ENCODE measurements around the gene AFF2. TPM values are rescaled to one million over a fixed set of nuclear protein-coding genes. Genes with fewer than 3 reads are reported as not detected.

Gene AFF2
- total RNA-seq, 1 donor from 2014 or later, result 0.06 TPM

GRCh38 chrX:148872881-148873280 lies 372.5 kb downstream of the AFF2 start:
- DNase-seq (ENCODE audit: low read depth), result no peak
- no peak overlapping the region for H3K4me3 ChIP-seq (ENCODE audit: low read depth, low read length)
- TF ChIP-seq CTCF (conservative IDR thresholded peaks at IDR 0.05; ENCODE audit: low read depth, low read length), result no peak

- H3K4me3 ChIP-seq (ENCODE audit: low read depth, low read length), result no peak overlapping the region
- no peak for DNase-seq (ENCODE audit: low read depth)
- TF ChIP-seq CTCF (conservative IDR thresholded peaks at IDR 0.05; ENCODE audit: low read depth, low read length), result no peak
Measured at GRCh38 chrX:148874636-148875246, 374.3 kb downstream of the AFF2 start.

GRCh38 chrX:148878371-148878770 lies 378.0 kb downstream of the AFF2 start:
- no peak for DNase-seq (ENCODE audit: low read depth)
- no peak for TF ChIP-seq CTCF (conservative IDR thresholded peaks at IDR 0.05; ENCODE audit: low read depth, low read length)
- H3K4me3 ChIP-seq (ENCODE audit: low read depth, low read length), result no peak overlapping the region

- TF ChIP-seq CTCF (conservative IDR thresholded peaks at IDR 0.05; ENCODE audit: low read depth, low read length), result peak; percentile 8
- no peak overlapping the region for H3K4me3 ChIP-seq (ENCODE audit: low read depth, low read length)
- DNase-seq (ENCODE audit: low read depth), result no peak
Measured at GRCh38 chrX:148885203-148885602, 384.8 kb downstream of the AFF2 start.

- TF ChIP-seq CTCF (conservative IDR thresholded peaks at IDR 0.05; ENCODE audit: low read depth, low read length), result no peak
- no peak for DNase-seq (ENCODE audit: low read depth)
- H3K4me3 ChIP-seq (ENCODE audit: low read depth, low read length), result no peak overlapping the region
Measured at GRCh38 chrX:148893395-148893794, 393.0 kb downstream of the AFF2 start.

GRCh38 chrX:148902581-148902980 lies 402.2 kb downstream of the AFF2 start:
- TF ChIP-seq CTCF (conservative IDR thresholded peaks at IDR 0.05; ENCODE audit: low read depth, low read length), result no peak
- no peak for DNase-seq (ENCODE audit: low read depth)
- no peak overlapping the region for H3K4me3 ChIP-seq (ENCODE audit: low read depth, low read length)

- DNase-seq (ENCODE audit: low read depth), result no peak
- no peak for TF ChIP-seq CTCF (conservative IDR thresholded peaks at IDR 0.05; ENCODE audit: low read depth, low read length)
- no peak overlapping the region for H3K4me3 ChIP-seq (ENCODE audit: low read depth, low read length)
Measured at GRCh38 chrX:148903176-148903575, 402.8 kb downstream of the AFF2 start.

All from epithelial cell of proximal tubule (primary cell).